Coronary artery (tissue), 2 donors: ENCODE data around the gene SH3RF1.
"Not testable (repeated sequence)": the region's sequence is repeated elsewhere in the genome, so short reads cannot be mapped to it uniquely, and the experiment has no call there.

ENCODE experiments used
- DNase-seq: peaks from one replicate; pipeline ENCODE4 v3.0.0-alpha.2; 2017; ENCODE audit warnings: low spot score
- H3K27ac ChIP-seq, 2 donors: fragments of 200-600 bp; sonication (generic); one replicate each; pipeline ENCODE4 v1.5.1; 2016 to 2019
- H3K4me3 ChIP-seq: fragments of 200-600 bp; sonication (generic); 2 replicates; pipeline ENCODE4 v1.5.1; 2016; ENCODE audit warnings: mild to moderate bottlenecking, moderate library complexity
- CTCF ChIP-seq: fragments of 200-600 bp; sonication (generic); IDR thresholded peaks from one replicate; pipeline ENCODE4 v1.5.1; 2019; ENCODE audit warnings: antibody characterized with exemption

Gene SH3RF1

GRCh38 chr4:169202145-169202699 is 68.5 kb downstream of the SH3RF1 start:
- DNase-seq: no peak
- Histone ChIP-seq H3K4me3 (peak overlapping the region; percentile 4), H3K27ac (peak overlapping the region; percentile 9 to 36)
- TF ChIP-seq CTCF: no peak

- TF ChIP-seq CTCF: no peak
- Histone ChIP-seq H3K4me3 (peak overlapping the region; percentile 20), H3K27ac (peak overlapping the region; percentile 9 to 36)
- DNase-seq: no peak
These were observed 69.3 kb downstream of the SH3RF1 start for GRCh38 chr4:169201222-169202144.

GRCh38 chr4:169200361-169201030 is 70.3 kb downstream of the SH3RF1 start:
- DNase-seq: no peak
- H3K27ac ChIP-seq: peak overlapping the region in 1 of 2 donors; percentile 51
- H3K4me3 ChIP-seq: no peak overlapping the region
- no peak for TF ChIP-seq CTCF

- H3K27ac ChIP-seq: no peak overlapping the region
- DNase-seq: no peak
- no peak overlapping the region for H3K4me3 ChIP-seq
- no peak for TF ChIP-seq CTCF
These were observed 71.6 kb downstream of the SH3RF1 start for GRCh38 chr4:169199184-169199583.

GRCh38 chr4:169198167-169198566 is 72.6 kb downstream of the SH3RF1 start:
- TF ChIP-seq CTCF: no peak
- no peak overlapping the region for H3K4me3 ChIP-seq
- DNase-seq: no peak
- no peak overlapping the region for H3K27ac ChIP-seq

GRCh38 chr4:169197206-169197605 is 73.5 kb downstream of the SH3RF1 start:
- not testable (repeated sequence) for H3K27ac ChIP-seq, DNase-seq, H3K4me3 ChIP-seq

GRCh38 chr4:169195032-169195431 is 75.7 kb downstream of the SH3RF1 start:
- Histone ChIP-seq H3K4me3 (no peak overlapping the region), H3K27ac (no peak overlapping the region)
- no peak for DNase-seq
- TF ChIP-seq CTCF: no peak

- not testable (repeated sequence) for DNase-seq, H3K4me3 ChIP-seq, H3K27ac ChIP-seq
These were observed 80.8 kb downstream of the SH3RF1 start for GRCh38 chr4:169189968-169190367.
